Activated naive CD4-positive, alpha-beta T cell treated with anti-CD3 and anti-CD28 coated beads, Interleukin-2, amount 50 U/mL, for 24 hours (primary cell): ENCODE data around the gene GRAMD1A.
"Not testable (repeated sequence)": the region's sequence is repeated elsewhere in the genome, so short reads cannot be mapped to it uniquely, and the experiment has no call there.

ENCODE experiments used
- H3K27ac Mint-ChIP-seq: one replicate; pipeline ENCODE4 v1.8.0; 2021; ENCODE audit warnings: mild to moderate bottlenecking, mixed read lengths
- H3K27me3 Mint-ChIP-seq: one replicate; pipeline ENCODE4 v1.8.0; 2021; ENCODE audit warnings: mixed read lengths
- H3K36me3 Mint-ChIP-seq: one replicate; pipeline ENCODE4 v1.8.0; 2021; ENCODE audit warnings: mixed read lengths
- H3K4me1 Mint-ChIP-seq: one replicate; pipeline ENCODE4 v1.8.0; 2021; ENCODE audit warnings: mixed read lengths
- H3K4me3 Mint-ChIP-seq: one replicate; pipeline ENCODE4 v1.8.0; 2021; ENCODE audit warnings: mild to moderate bottlenecking, mixed read lengths
- H3K9me3 Mint-ChIP-seq: one replicate; pipeline ENCODE4 v1.8.0; 2021; ENCODE audit warnings: mixed read lengths

GRAMD1A gene

GRCh38 chr19:35019144-35019543, 19.0 kb downstream of the GRAMD1A start:
- Mint-ChIP-seq H3K27ac (no peak overlapping the region), H3K27me3 (no peaks in the 10 kb centered on the region), H3K4me3 (no peak overlapping the region), H3K4me1 (peaks cover 27% of the 10 kb centered on the region), H3K9me3 (no peaks in the 10 kb centered on the region), H3K36me3 (peaks cover 22% of the 10 kb centered on the region)

GRCh38 chr19:35021016-35021415, 20.9 kb downstream of the GRAMD1A start:
- Mint-ChIP-seq H3K9me3 (no peaks in the 10 kb centered on the region), H3K27ac (peak overlapping the region; percentile 68), H3K27me3 (no peaks in the 10 kb centered on the region), H3K4me1 (peaks cover 11% of the 10 kb centered on the region), H3K36me3 (peaks cover 18% of the 10 kb centered on the region), H3K4me3 (no peak overlapping the region)

- H3K27me3 Mint-ChIP-seq, result no peaks in the 10 kb centered on the region
- no peaks in the 10 kb centered on the region for H3K9me3 Mint-ChIP-seq
- peaks cover 18% of the 10 kb centered on the region for H3K36me3 Mint-ChIP-seq
- peaks cover 11% of the 10 kb centered on the region for H3K4me1 Mint-ChIP-seq
- no peak overlapping the region for H3K27ac Mint-ChIP-seq
- H3K4me3 Mint-ChIP-seq, result no peak overlapping the region
Observed at GRCh38 chr19:35021596-35021995, 21.5 kb downstream of the GRAMD1A start.

- Mint-ChIP-seq H3K27ac (no peak overlapping the region), H3K4me1 (peaks cover 7% of the 10 kb centered on the region), H3K4me3 (no peak overlapping the region), H3K9me3 (no peaks in the 10 kb centered on the region), H3K36me3 (peaks cover 18% of the 10 kb centered on the region), H3K27me3 (no peaks in the 10 kb centered on the region)
Observed at GRCh38 chr19:35022460-35022859, 22.3 kb downstream of the GRAMD1A start.

- Mint-ChIP-seq H3K36me3 (peaks cover 15% of the 10 kb centered on the region), H3K27me3 (no peaks in the 10 kb centered on the region), H3K4me3 (no peak overlapping the region), H3K27ac (no peak overlapping the region), H3K4me1 (peaks cover 4% of the 10 kb centered on the region), H3K9me3 (no peaks in the 10 kb centered on the region)
Observed at GRCh38 chr19:35023428-35023827, 23.3 kb downstream of the GRAMD1A start.

- H3K36me3 Mint-ChIP-seq, result peaks cover 14% of the 10 kb centered on the region
- H3K4me1 Mint-ChIP-seq, result peaks cover 4% of the 10 kb centered on the region
- no peaks in the 10 kb centered on the region for H3K9me3 Mint-ChIP-seq
- H3K27ac Mint-ChIP-seq, result no peak overlapping the region
- no peaks in the 10 kb centered on the region for H3K27me3 Mint-ChIP-seq
- no peak overlapping the region for H3K4me3 Mint-ChIP-seq
Observed at GRCh38 chr19:35024095-35024494, 24.0 kb downstream of the GRAMD1A start.

GRCh38 chr19:35025969-35026368, 25.8 kb downstream of the GRAMD1A start:
- no peaks in the 10 kb centered on the region for H3K4me1 Mint-ChIP-seq
- no peak overlapping the region for H3K27ac Mint-ChIP-seq
- no peak overlapping the region for H3K4me3 Mint-ChIP-seq
- no peaks in the 10 kb centered on the region for H3K27me3 Mint-ChIP-seq
- H3K9me3 Mint-ChIP-seq, result no peaks in the 10 kb centered on the region
- peaks cover 6% of the 10 kb centered on the region for H3K36me3 Mint-ChIP-seq

GRCh38 chr19:35026418-35026817, 26.3 kb downstream of the GRAMD1A start:
- H3K4me3 Mint-ChIP-seq, result no peak overlapping the region

GRCh38 chr19:35027009-35027408, 26.9 kb downstream of the GRAMD1A start:
- Mint-ChIP-seq H3K4me3 (no peak overlapping the region), H3K4me1 (peaks cover 7% of the 10 kb centered on the region), H3K9me3 (no peaks in the 10 kb centered on the region), H3K27me3 (peaks cover 5% of the 10 kb centered on the region), H3K36me3 (peaks cover 4% of the 10 kb centered on the region), H3K27ac (no peak overlapping the region)

More at GRCh38 chr19:35026418-35026817, 26.3 kb downstream of the GRAMD1A start:
- Mint-ChIP-seq H3K4me1 (peaks cover 4% of the 10 kb centered on the region), H3K36me3 (peaks cover 4% of the 10 kb centered on the region), H3K27ac (no peak overlapping the region), H3K9me3 (no peaks in the 10 kb centered on the region), H3K27me3 (peaks cover 3% of the 10 kb centered on the region)

- Mint-ChIP-seq H3K9me3 (no peaks in the 10 kb centered on the region), H3K27me3 (peaks cover 9% of the 10 kb centered on the region), H3K27ac (no peak overlapping the region), H3K4me3 (no peak overlapping the region), H3K4me1 (peaks cover 7% of the 10 kb centered on the region), H3K36me3 (peaks cover 4% of the 10 kb centered on the region)
Observed at GRCh38 chr19:35027851-35028599, 27.9 kb downstream of the GRAMD1A start.

GRCh38 chr19:35028600-35028885, 28.4 kb downstream of the GRAMD1A start:
- H3K27me3 Mint-ChIP-seq, result peaks cover 12% of the 10 kb centered on the region
- not testable (repeated sequence) for H3K9me3 Mint-ChIP-seq, H3K4me3 Mint-ChIP-seq, H3K36me3 Mint-ChIP-seq, H3K27ac Mint-ChIP-seq, H3K4me1 Mint-ChIP-seq

GRCh38 chr19:35029275-35029736, 29.2 kb downstream of the GRAMD1A start:
- H3K9me3 Mint-ChIP-seq, H3K27ac Mint-ChIP-seq: not testable (repeated sequence)

GRCh38 chr19:35029737-35030256, 29.7 kb downstream of the GRAMD1A start:
- Mint-ChIP-seq H3K27ac (no peak overlapping the region), H3K9me3 (no peaks in the 10 kb centered on the region), H3K27me3 (peaks cover 13% of the 10 kb centered on the region), H3K36me3 (no peaks in the 10 kb centered on the region), H3K4me3 (peak overlapping the region; percentile 54), H3K4me1 (peaks cover 7% of the 10 kb centered on the region)

More at GRCh38 chr19:35029275-35029736, 29.2 kb downstream of the GRAMD1A start:
- Mint-ChIP-seq H3K27me3 (peaks cover 12% of the 10 kb centered on the region), H3K4me3 (peak overlapping the region; percentile 54)
- not testable (repeated sequence) for H3K4me1 Mint-ChIP-seq, H3K36me3 Mint-ChIP-seq

- peaks cover 7% of the 10 kb centered on the region for H3K4me1 Mint-ChIP-seq
- H3K36me3 Mint-ChIP-seq, result no peaks in the 10 kb centered on the region
- peaks cover 13% of the 10 kb centered on the region for H3K27me3 Mint-ChIP-seq
- no peaks in the 10 kb centered on the region for H3K9me3 Mint-ChIP-seq
- H3K4me3 Mint-ChIP-seq, result peak within 1 kb of the TSS; percentile 80
- H3K27ac Mint-ChIP-seq, result no peak within 1 kb of the TSS
Observed at GRCh38 chr19:35030257-35031071, 30.3 kb downstream of the GRAMD1A start, which contains the start of gene SCN1B. Gene SCN1B, plus strand, starts transcription at chr19:35030470. Its CDS starts 351 bp downstream, at chr19:35030821.

GRCh38 chr19:35031072-35031881, 31.2 kb downstream of the GRAMD1A start:
- Mint-ChIP-seq H3K27me3 (peaks cover 13% of the 10 kb centered on the region), H3K4me3 (peak overlapping the region; percentile 80), H3K4me1 (peaks cover 7% of the 10 kb centered on the region), H3K36me3 (no peaks in the 10 kb centered on the region), H3K27ac (no peak overlapping the region), H3K9me3 (no peaks in the 10 kb centered on the region)
